Measurements from ENCODE around the gene NEXN. TPM values are rescaled to one million over a fixed set of nuclear protein-coding genes. Genes with fewer than 3 reads are reported as not detected.

Gene NEXN
- total RNA-seq, 1 experiment from 2014 or later: 9.0 TPM

DNA sequence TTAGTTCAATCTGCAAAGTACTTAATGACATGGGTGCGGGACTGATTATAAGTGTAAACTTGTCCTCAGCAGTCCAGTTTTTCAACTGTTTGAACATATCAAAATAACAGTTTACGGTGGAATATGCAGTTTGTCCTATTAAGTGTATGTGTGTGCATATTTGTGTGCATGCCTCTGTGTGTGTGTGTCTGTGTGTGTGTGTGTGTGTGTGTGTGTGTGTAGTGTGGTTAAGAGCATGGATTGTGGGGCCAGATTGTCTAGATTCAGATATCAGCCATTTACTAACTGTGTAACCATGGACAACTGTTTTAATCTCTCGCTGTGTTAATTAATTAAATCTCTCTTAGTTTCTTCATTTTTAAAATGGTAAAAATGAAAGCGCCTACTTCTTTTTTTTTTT, 39.0 kb downstream of the NEXN start:
- no peak overlapping the region for H3K4me3 ChIP-seq
- 0 out of 2 replicates have a peak, but pooled peaks cover 3% of the 10 kb centered on the region for H3K4me1 ChIP-seq
- DNase-seq: no peak
- no peak overlapping the region for H3K27ac ChIP-seq
- H3K9me3 ChIP-seq (replicated peaks): no peaks in the 10 kb centered on the region
- peaks cover 45% of the 10 kb centered on the region for H3K36me3 ChIP-seq
- H3K27me3 ChIP-seq: no peaks in the 10 kb centered on the region

- Histone ChIP-seq H3K36me3 (peaks cover 42% of the 10 kb centered on the region), H3K4me3 (no peak overlapping the region)
- DNase-seq: no peak
These were observed 41.4 kb downstream of the NEXN start for GRCh38 chr1:77929806-77930205.

GRCh38 chr1:77938651-77939050, 50.2 kb downstream of the NEXN start:
- H3K4me1 ChIP-seq: no peaks in the 10 kb centered on the region
- no peak for DNase-seq
- H3K27me3 ChIP-seq: no peaks in the 10 kb centered on the region
- no peaks in the 10 kb centered on the region for H3K9me3 ChIP-seq (replicated peaks)
- no peak overlapping the region for H3K4me3 ChIP-seq
- peaks cover 39% of the 10 kb centered on the region for H3K36me3 ChIP-seq
- H3K27ac ChIP-seq: no peak overlapping the region

More at GRCh38 chr1:77929806-77930205, 41.4 kb downstream of the NEXN start:
- H3K4me1 ChIP-seq: 0 out of 2 replicates have a peak, but pooled peaks cover 3% of the 10 kb centered on the region
- no peaks in the 10 kb centered on the region for H3K27me3 ChIP-seq
- no peaks in the 10 kb centered on the region for H3K9me3 ChIP-seq (replicated peaks)
- H3K27ac ChIP-seq: no peak overlapping the region

GRCh38 chr1:77940921-77941570, 52.6 kb downstream of the NEXN start:
- Histone ChIP-seq H3K4me1 (no peaks in the 10 kb centered on the region), H3K9me3 (replicated peaks) (no peaks in the 10 kb centered on the region), H3K27me3 (no peaks in the 10 kb centered on the region), H3K36me3 (peaks cover 58% of the 10 kb centered on the region), H3K4me3 (no peak overlapping the region), H3K27ac (no peak overlapping the region)
- no peak for DNase-seq

GRCh38 chr1:77942400-77943140, 54.1 kb downstream of the NEXN start:
- no peaks in the 10 kb centered on the region for H3K4me1 ChIP-seq
- peaks cover 67% of the 10 kb centered on the region for H3K36me3 ChIP-seq
- H3K4me3 ChIP-seq: no peak overlapping the region
- H3K9me3 ChIP-seq (replicated peaks): no peaks in the 10 kb centered on the region
- DNase-seq: no peak
- H3K27ac ChIP-seq: no peak overlapping the region
- no peaks in the 10 kb centered on the region for H3K27me3 ChIP-seq

- H3K4me1 ChIP-seq: no peaks in the 10 kb centered on the region
- H3K27ac ChIP-seq: no peak overlapping the region
- DNase-seq: no peak
- no peaks in the 10 kb centered on the region for H3K9me3 ChIP-seq (replicated peaks)
- no peaks in the 10 kb centered on the region for H3K27me3 ChIP-seq
- H3K4me3 ChIP-seq: no peak overlapping the region
- peaks cover 86% of the 10 kb centered on the region for H3K36me3 ChIP-seq
These were observed 56.9 kb downstream of the NEXN start for GRCh38 chr1:77945345-77945744.

- H3K9me3 ChIP-seq (replicated peaks): no peaks in the 10 kb centered on the region
- no peaks in the 10 kb centered on the region for H3K27me3 ChIP-seq
- no peak overlapping the region for H3K4me3 ChIP-seq
- peaks cover 97% of the 10 kb centered on the region for H3K36me3 ChIP-seq
- H3K4me1 ChIP-seq: no peaks in the 10 kb centered on the region
- peak; percentile 29 to 44 for DNase-seq
- no peak overlapping the region for H3K27ac ChIP-seq
These were observed 60.5 kb downstream of the NEXN start for GRCh38 chr1:77948841-77949424.

DNA sequence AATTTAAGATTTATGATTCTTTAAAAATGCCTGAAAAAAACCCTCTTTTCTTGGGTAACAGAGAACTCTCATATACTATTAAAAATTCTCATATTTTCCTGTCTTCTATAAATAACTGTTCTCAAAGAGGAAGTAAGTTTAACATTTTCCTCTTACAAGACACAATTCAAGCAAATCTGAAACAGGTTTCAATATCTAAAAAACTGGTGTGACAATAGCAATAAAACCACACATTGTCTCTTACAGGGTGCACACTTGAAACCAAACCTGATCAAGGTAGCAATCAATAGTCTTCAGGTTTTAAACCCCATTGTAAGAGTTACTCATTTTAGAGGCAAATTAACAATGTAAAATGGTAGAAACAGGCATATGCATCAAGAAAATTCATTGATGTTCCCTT, 62.4 kb downstream of the NEXN start:
- no peaks in the 10 kb centered on the region for H3K4me1 ChIP-seq
- H3K27me3 ChIP-seq: no peaks in the 10 kb centered on the region
- no peak overlapping the region for H3K4me3 ChIP-seq
- H3K36me3 ChIP-seq: peaks cover 97% of the 10 kb centered on the region
- H3K9me3 ChIP-seq (replicated peaks): no peaks in the 10 kb centered on the region
- H3K27ac ChIP-seq: no peak overlapping the region
- no peak for DNase-seq

DNA sequence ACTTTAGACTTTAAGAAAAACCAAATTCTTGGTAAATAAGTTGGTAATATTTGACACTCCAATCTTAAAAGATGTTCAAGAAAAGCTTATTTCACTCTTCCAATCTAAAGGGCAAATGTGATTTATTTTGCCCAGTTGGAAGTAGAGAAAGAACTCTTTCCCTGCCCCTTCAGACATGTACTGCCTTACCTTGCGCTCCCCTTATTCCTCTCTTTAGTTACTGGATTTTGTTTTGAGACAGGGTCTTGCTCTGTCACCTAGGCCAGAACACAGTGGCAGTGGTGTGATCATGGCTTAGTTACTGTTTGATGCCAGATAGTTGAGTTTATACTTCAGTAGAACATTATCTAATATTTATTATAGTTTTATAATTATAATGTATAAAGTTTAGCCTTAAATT, 62.9 kb downstream of the NEXN start:
- H3K9me3 ChIP-seq (replicated peaks): no peaks in the 10 kb centered on the region
- DNase-seq: no peak
- H3K4me1 ChIP-seq: no peaks in the 10 kb centered on the region
- H3K4me3 ChIP-seq: no peak overlapping the region
- H3K27ac ChIP-seq: no peak overlapping the region
- no peaks in the 10 kb centered on the region for H3K27me3 ChIP-seq
- H3K36me3 ChIP-seq: peaks cover 97% of the 10 kb centered on the region

DNA sequence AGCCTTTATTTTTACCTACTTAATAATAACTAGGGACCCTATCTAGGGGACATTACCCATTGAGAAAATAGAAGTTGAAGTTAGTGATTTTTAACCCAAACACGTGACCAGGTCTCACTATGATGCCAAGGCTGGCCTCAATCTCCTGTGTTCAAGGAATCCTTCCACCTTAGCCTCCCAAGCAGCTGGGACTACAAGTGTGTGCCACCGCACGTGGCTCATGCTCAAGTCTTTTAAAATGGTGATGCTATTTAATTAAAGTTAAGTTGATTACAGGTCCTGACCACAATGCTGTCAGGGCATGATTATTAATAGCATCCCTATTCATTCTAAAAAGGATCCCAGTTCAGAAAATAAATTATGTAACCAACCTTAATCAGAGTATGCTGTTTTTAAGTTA, 65.5 kb downstream of the NEXN start:
- no peak for DNase-seq
- H3K9me3 ChIP-seq (replicated peaks): no peaks in the 10 kb centered on the region
- H3K4me1 ChIP-seq: no peaks in the 10 kb centered on the region
- H3K36me3 ChIP-seq: peaks cover 97% of the 10 kb centered on the region
- H3K4me3 ChIP-seq: no peak overlapping the region
- H3K27me3 ChIP-seq: no peaks in the 10 kb centered on the region
- no peak overlapping the region for H3K27ac ChIP-seq

GRCh38 chr1:77954521-77954920, 66.1 kb downstream of the NEXN start:
- H3K36me3 ChIP-seq: peaks cover 99% of the 10 kb centered on the region
- H3K27me3 ChIP-seq: no peaks in the 10 kb centered on the region
- DNase-seq: no peak

GRCh38 chr1:77955709-77956108, 67.3 kb downstream of the NEXN start:
- Histone ChIP-seq H3K4me3 (no peak overlapping the region), H3K27me3 (no peaks in the 10 kb centered on the region), H3K4me1 (no peaks in the 10 kb centered on the region), H3K36me3 (peaks cover 99% of the 10 kb centered on the region), H3K9me3 (replicated peaks) (no peaks in the 10 kb centered on the region), H3K27ac (no peak overlapping the region)
- DNase-seq: no peak

More at GRCh38 chr1:77954521-77954920, 66.1 kb downstream of the NEXN start:
- Histone ChIP-seq H3K27ac (no peak overlapping the region), H3K4me3 (no peak overlapping the region), H3K9me3 (replicated peaks) (no peaks in the 10 kb centered on the region), H3K4me1 (no peaks in the 10 kb centered on the region)

DNA sequence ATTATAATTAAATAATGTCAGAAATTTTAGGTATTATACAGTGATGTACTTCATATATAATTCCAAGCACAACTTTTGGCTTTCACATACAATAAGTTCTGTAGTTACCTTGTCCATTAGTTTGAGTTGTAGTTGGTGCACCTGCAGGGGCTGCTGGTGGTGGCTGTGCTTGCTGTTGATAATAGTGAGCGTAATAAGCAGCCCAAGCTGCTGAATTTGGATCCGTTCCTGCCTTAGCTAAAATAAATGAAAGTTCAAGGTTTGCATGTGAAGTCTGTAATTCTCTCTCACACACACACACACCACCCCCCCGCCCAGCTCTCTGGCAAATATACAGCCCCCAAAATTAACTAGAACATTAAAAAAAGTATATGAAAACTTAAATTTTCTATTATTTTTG, 68.0 kb downstream of the NEXN start:
- Histone ChIP-seq H3K4me1 (no peaks in the 10 kb centered on the region), H3K4me3 (no peak overlapping the region), H3K27ac (no peak overlapping the region), H3K36me3 (peaks cover 99% of the 10 kb centered on the region), H3K27me3 (no peaks in the 10 kb centered on the region), H3K9me3 (replicated peaks) (no peaks in the 10 kb centered on the region)
- DNase-seq: no peak

DNA sequence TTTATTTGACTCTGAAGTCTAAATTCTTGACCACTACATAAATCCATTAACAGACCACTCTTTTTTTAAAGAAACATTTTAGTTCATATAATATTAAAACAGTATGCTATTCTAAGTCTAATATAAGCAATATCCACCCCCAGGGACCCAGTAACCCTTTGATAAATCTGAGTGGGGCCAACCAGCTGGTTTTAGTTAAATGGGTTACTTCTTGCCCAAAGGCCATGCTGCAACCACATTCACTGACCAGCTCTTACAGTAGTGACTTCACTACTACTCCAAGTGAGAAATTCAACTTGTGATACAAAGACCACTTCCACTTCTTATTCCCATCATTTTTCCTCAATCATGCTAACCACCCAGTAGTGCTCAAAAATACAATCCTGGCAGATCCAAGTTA, 70.0 kb downstream of the NEXN start:
- Histone ChIP-seq H3K4me1 (no peaks in the 10 kb centered on the region), H3K4me3 (no peak overlapping the region), H3K9me3 (replicated peaks) (no peaks in the 10 kb centered on the region), H3K27ac (no peak overlapping the region), H3K27me3 (no peaks in the 10 kb centered on the region), H3K36me3 (peaks cover 100% of the 10 kb centered on the region)
- no peak for DNase-seq

- Histone ChIP-seq H3K4me1 (no peaks in the 10 kb centered on the region), H3K9me3 (replicated peaks) (no peaks in the 10 kb centered on the region), H3K4me3 (no peak overlapping the region), H3K27ac (no peak overlapping the region), H3K27me3 (no peaks in the 10 kb centered on the region), H3K36me3 (peaks cover 100% of the 10 kb centered on the region)
- DNase-seq: no peak
These were observed 70.4 kb downstream of the NEXN start for GRCh38 chr1:77958850-77959249.
